Ectodermal cell (in vitro differentiated cells): ENCODE measurements around the gene LRRC4B.

Experiments used
- H3K27ac ChIP-seq: 2 replicates; pipeline ENCODE4 v1.7.0; 2013; ENCODE audit warnings: mild to moderate bottlenecking, low read depth, low read length; ENCODE audit not compliant: insufficient read depth, poor library complexity, severe bottlenecking
- H3K27me3 ChIP-seq: 2 replicates; pipeline ENCODE4 v1.7.0; 2013; ENCODE audit warnings: mild to moderate bottlenecking, low read length; ENCODE audit not compliant: insufficient read depth, control insufficient read depth, poor library complexity, severe bottlenecking
- H3K36me3 ChIP-seq: one replicate; pipeline ENCODE4 v1.7.0; 2013; ENCODE audit warnings: low read length; ENCODE audit not compliant: control insufficient read depth, insufficient read depth
- H3K4me1 ChIP-seq: one replicate; pipeline ENCODE4 v1.7.0; 2013; ENCODE audit warnings: low read length; ENCODE audit not compliant: control insufficient read depth, insufficient read depth
- H3K4me3 ChIP-seq: 2 replicates; pipeline ENCODE4 v1.7.0; 2013; ENCODE audit warnings: low read depth, low read length, control low read depth; ENCODE audit not compliant: insufficient read depth
- H3K9me3 ChIP-seq: 2 replicates; pipeline ENCODE4 v1.7.0; 2013; ENCODE audit warnings: mild to moderate bottlenecking, low read length, moderate library complexity; ENCODE audit not compliant: control insufficient read depth
- WGBS, 2 experiments: methylation state at CpG; one replicate each; pipeline ENCODE4 v1.1.7; 2013; ENCODE audit warnings: missing lambda C conversion rate in 2 of 2; 5-methylcytosine and 5-hydroxymethylcytosine counted together

LRRC4B gene

DNA sequence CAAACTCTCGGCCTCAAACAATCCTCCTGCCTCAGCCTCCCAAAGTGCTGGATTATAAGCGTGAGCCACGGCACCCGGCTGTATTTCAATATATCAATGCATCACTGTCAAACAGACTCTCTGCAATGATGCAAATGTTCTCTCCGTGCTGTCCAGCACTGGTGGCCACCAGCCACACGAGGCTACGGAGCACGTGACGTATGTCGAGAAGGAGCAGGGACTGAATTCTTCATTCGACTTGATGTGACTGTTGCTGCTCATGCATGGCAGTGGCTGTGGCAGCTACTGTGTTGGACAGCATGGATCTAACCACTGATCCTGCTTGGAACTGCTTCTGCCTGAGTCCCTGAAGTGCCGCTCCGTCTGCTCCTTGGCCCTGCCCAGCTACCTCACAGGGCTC, 9.8 kb downstream of the LRRC4B start:
- H3K27me3 ChIP-seq = peaks cover 3% of the 10 kb centered on the region
- H3K4me3 ChIP-seq = no peak overlapping the region
- H3K9me3 ChIP-seq = no peaks in the 10 kb centered on the region
- no peak overlapping the region for H3K27ac ChIP-seq
- 90 to 93% methylated on average over 13 of the region's 13 CpGs for WGBS, 2 experiments
- peaks cover 6% of the 10 kb centered on the region for H3K4me1 ChIP-seq
- no peaks in the 10 kb centered on the region for H3K36me3 ChIP-seq

DNA sequence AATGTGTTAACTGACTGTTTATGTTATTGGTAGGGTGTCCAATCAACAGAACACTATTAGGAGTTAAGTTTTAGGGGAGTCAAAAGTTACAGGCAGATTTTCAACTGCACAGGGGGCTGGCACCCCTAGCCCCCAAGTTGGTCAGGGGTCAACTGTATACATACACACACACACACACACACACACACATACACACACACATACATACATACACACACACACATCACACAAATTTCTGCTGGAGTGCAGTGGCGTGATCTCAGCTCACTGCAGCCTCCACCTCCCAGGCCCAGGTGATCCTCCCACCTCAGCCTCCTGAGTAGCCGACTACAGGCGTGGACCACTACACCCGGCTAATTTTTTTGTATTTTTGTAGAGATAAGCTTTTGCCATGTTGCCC, 10.2 kb downstream of the LRRC4B start:
- Histone ChIP-seq H3K4me3 (no peak overlapping the region), H3K27ac (no peak overlapping the region), H3K9me3 (no peaks in the 10 kb centered on the region), H3K4me1 (peaks cover 3% of the 10 kb centered on the region), H3K36me3 (no peaks in the 10 kb centered on the region), H3K27me3 (peaks cover 3% of the 10 kb centered on the region)
- WGBS, 2 experiments = 86 to 88% methylated on average over 4 of the region's 4 CpGs

DNA sequence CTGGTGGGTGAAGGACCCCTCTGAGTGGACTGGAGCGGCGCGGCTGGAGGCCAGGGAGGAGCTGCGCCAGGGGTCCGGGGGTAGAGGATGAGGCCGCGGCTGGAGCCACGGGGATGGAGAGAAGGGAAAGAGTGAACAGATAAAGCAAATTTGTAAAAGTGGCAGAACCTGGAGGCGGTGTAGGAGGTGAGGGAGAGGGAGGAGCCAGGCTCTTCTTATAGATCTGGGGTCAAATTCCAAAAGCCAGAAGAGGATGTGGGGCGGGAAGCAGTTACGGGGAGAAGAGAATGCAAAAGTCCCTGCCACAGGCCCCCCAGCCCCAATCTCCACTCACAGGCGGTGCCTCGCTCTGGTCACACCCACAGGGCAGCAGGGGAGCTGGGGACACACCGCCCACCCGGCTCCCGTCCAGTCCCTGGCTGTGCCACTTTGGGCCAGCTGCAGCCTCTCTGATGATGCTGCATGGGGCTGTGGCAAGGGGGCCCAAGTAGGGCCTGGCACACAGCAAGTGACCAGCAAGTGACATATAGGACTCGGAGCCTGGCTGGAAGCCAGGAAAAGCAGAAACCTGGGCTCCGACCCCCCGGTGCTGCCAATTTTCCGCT, 11.1 kb downstream of the LRRC4B start:
- Histone ChIP-seq H3K4me1 (peaks cover 3% of the 10 kb centered on the region), H3K27ac (no peak overlapping the region), H3K9me3 (no peaks in the 10 kb centered on the region), H3K27me3 (peaks cover 3% of the 10 kb centered on the region), H3K4me3 (peak overlapping the region; percentile 10), H3K36me3 (no peaks in the 10 kb centered on the region)
- 43 to 44% methylated on average over 19 of the region's 20 CpGs for WGBS, 2 experiments

DNA sequence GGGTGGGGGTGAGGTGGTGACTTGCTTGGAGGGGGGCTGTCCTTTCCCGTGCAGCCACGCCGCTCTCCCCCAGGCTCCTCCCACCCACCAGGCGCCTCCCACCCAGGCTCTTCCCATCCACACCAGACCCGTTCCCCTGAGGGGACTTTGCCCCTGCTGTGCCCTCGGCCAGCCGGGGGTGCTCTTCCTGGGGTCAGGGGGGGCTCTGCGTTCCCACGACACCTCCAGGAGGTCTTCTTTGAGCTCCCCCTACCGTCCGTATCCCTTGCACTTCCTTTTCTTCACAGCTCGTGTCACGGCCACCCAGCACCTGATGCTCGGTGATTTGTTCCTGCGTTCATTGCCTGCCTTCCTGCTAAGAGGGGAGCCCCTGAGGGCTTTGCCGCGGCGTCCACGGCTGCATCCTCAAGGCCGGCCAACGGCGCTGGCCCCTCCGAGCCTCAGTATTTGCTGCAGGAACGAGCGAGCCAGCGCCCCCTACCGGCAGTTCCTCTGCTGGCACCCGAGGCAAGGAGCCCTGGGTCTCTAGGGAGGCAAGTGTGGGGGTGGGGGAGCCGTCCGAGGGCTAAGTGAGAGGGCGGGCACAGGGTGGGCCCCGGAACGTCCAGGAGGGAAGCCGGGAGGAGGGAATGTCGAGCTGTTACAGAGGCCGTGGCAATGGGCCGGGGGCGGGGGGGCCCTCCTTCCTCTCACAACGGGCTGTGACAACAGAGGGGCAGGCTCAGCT, 11.8 kb downstream of the LRRC4B start:
- Histone ChIP-seq H3K4me3 (peak overlapping the region; percentile 18), H3K27ac (no peak overlapping the region), H3K27me3 (peaks cover 3% of the 10 kb centered on the region), H3K4me1 (peaks cover 3% of the 10 kb centered on the region), H3K9me3 (no peaks in the 10 kb centered on the region), H3K36me3 (no peaks in the 10 kb centered on the region)
- WGBS, 2 experiments = 29 to 35% methylated on average over 39 of the region's 39 CpGs

- peak overlapping the region; percentile 18 for H3K4me3 ChIP-seq
- no peaks in the 10 kb centered on the region for H3K9me3 ChIP-seq
- WGBS, 2 experiments = 50 to 51% methylated on average over 27 to 28 of the region's 28 CpGs
- no peaks in the 10 kb centered on the region for H3K36me3 ChIP-seq
- no peak overlapping the region for H3K27ac ChIP-seq
- H3K27me3 ChIP-seq = peaks cover 3% of the 10 kb centered on the region
- H3K4me1 ChIP-seq = peaks cover 3% of the 10 kb centered on the region
These were observed 12.6 kb downstream of the LRRC4B start for GRCh38 chr19:50555450-50556281.

DNA sequence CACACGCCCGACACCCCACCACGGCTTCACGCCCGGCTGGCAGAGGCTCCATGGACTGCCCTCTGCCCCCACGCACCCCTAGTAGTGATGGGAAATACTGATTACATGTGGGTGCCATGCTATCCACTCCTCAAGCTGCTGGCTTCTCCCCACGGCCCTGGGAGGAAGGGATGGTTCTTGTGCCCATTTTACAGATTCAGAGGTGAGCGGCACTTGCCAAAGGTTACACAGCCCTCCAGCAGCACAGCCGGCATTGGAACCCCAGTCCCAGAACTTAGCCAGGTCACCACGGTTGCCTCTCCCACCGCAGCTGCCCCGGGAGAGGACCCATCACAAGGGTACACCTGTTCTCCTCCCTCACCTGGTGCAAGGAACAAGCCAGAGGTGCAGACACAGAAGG, 13.2 kb downstream of the LRRC4B start:
- Histone ChIP-seq H3K36me3 (no peaks in the 10 kb centered on the region), H3K27me3 (peaks cover 3% of the 10 kb centered on the region), H3K4me3 (no peak overlapping the region), H3K27ac (no peak overlapping the region), H3K4me1 (peaks cover 3% of the 10 kb centered on the region), H3K9me3 (no peaks in the 10 kb centered on the region)
- WGBS, 2 experiments = 88 to 91% methylated on average over 12 of the region's 12 CpGs

DNA sequence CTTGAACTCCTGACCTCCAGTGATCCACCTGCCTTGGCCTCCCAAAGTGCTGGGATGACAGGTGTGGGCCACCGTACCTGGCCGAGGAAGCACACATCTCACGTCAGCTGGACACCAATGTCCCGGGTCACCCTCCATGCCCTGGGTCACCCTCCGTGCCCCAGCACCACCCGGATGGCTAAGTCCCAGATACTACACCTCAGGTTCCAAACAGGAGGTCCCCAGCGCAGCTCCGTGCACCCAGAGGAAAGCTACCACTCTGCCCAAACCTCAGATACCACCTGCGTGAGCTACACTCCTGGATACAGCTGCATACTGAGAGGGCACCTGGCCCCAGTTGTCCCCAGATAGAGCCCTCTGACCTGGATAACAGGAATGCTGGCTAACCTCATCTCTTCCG, 14.0 kb downstream of the LRRC4B start:
- no peaks in the 10 kb centered on the region for H3K36me3 ChIP-seq
- peaks cover 3% of the 10 kb centered on the region for H3K4me1 ChIP-seq
- no peak overlapping the region for H3K27ac ChIP-seq
- 87 to 89% methylated on average over 10 of the region's 10 CpGs for WGBS, 2 experiments
- H3K9me3 ChIP-seq = no peaks in the 10 kb centered on the region
- H3K27me3 ChIP-seq = peaks cover 3% of the 10 kb centered on the region
- H3K4me3 ChIP-seq = no peak overlapping the region

- Histone ChIP-seq H3K27me3 (peaks cover 3% of the 10 kb centered on the region), H3K9me3 (no peaks in the 10 kb centered on the region), H3K4me3 (no peak overlapping the region), H3K36me3 (no peaks in the 10 kb centered on the region), H3K4me1 (peaks cover 3% of the 10 kb centered on the region), H3K27ac (no peak overlapping the region)
- WGBS, 2 experiments = 73 to 76% methylated on average over 19 of the region's 19 CpGs
These were observed 15.0 kb downstream of the LRRC4B start for GRCh38 chr19:50553134-50553703.

GRCh38 chr19:50552540-50552939, 15.7 kb downstream of the LRRC4B start:
- H3K27ac ChIP-seq = no peak overlapping the region
- H3K27me3 ChIP-seq = peaks cover 3% of the 10 kb centered on the region
- H3K9me3 ChIP-seq = no peaks in the 10 kb centered on the region
- WGBS, 2 experiments = 78 to 80% methylated on average over 15 of the region's 15 CpGs
- no peaks in the 10 kb centered on the region for H3K4me1 ChIP-seq
- H3K36me3 ChIP-seq = no peaks in the 10 kb centered on the region
- no peak overlapping the region for H3K4me3 ChIP-seq

- WGBS, 2 experiments = 31 to 34% methylated on average over 21 to 22 of the region's 22 CpGs
- Histone ChIP-seq H3K4me1 (no peaks in the 10 kb centered on the region), H3K4me3 (peak overlapping the region; percentile 33), H3K9me3 (no peaks in the 10 kb centered on the region), H3K27ac (no peak overlapping the region), H3K27me3 (peaks cover 3% of the 10 kb centered on the region), H3K36me3 (no peaks in the 10 kb centered on the region)
These were observed 16.5 kb downstream of the LRRC4B start for GRCh38 chr19:50551715-50552187.
